ENCODE results near the gene GPR141. TPM values are rescaled to one million over a fixed set of nuclear protein-coding genes. Genes with fewer than 3 reads are reported as not detected.

GPR141 gene
- total and polyA plus RNA-seq, 2 of the 13 experiments (the other 11 are each of a cell fraction or from before 2014, with no cell fraction given), result not detected

DNA sequence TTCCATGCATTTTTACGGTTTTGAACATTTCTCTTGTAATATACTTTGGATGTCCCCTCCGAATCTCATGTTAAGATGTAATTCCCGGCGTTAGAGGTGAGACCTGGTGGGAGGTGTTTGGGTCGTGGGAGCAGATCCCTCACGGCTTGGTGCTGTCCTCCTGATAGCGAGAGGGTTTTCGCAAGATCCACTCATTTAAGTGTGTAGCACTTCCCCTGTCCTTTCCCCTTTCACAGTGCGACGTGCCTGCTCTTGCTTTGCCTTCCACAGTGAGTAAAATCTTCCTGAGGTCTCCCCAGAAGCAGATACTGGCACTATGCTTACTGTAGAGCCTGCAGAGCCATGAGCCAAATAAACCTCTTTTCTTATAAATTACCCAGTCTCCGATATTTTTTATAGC is 6.6 kb downstream of the GPR141 start:
- POLR2A ChIA-PET, result no interaction called here
- Histone ChIP-seq H3K27me3 (ENCODE audit: control insufficient read depth in 1 of 2, insufficient read depth in 2 of 2, low read length in 2 of 2) (no peaks in the 10 kb centered on the region), H3K4me2 (ENCODE audit: low read depth, low read length) (no peak overlapping the region), H3K4me3 (replicated peaks in 1 of 3; ENCODE audit: insufficient read depth in 1 of 3, low read depth in 2 of 3, low read length in 3 of 3) (no peak overlapping the region), H3K4me1 (ENCODE audit: insufficient read depth, low read length) (no peaks in the 10 kb centered on the region), H3K9me3 (ENCODE audit: low read length) (no peaks in the 10 kb centered on the region), H4K20me1 (ENCODE audit: insufficient read depth, low read length) (no peaks in the 10 kb centered on the region), H2AFZ (ENCODE audit: low read length) (no peak overlapping the region), H3K27ac (ENCODE audit: extremely low read length, insufficient read depth, low read length) (no peak overlapping the region), H3K36me3 (replicated peaks in 1 of 2; ENCODE audit: control insufficient read depth in 1 of 2, insufficient read depth in 2 of 2, low read length in 2 of 2) (no peaks in the 10 kb centered on the region), H3K79me2 (ENCODE audit: insufficient read depth, low read length) (no peaks in the 10 kb centered on the region), H3K9ac (ENCODE audit: insufficient read depth, low read depth, low read length) (no peak overlapping the region)
- intact Hi-C loops (cut with micrococcal nuclease; ENCODE audit: unreplicated experiment) (no loop called here), in situ Hi-C loops (cut with HindIII; ENCODE audit: extremely low pct_ligation_motif_present, low pct_unique_long_range_greater_than_20kb) (no loop called here)
- TF ChIP-seq NFYC (CRISPR knock-in tag; IDR thresholded peaks at IDR 0.05) (no peak), GATAD2A (CRISPR knock-in tag; IDR thresholded peaks at IDR 0.05) (no peak), KLF13 (CRISPR knock-in tag; IDR thresholded peaks at IDR 0.05) (no peak), FOXO1 (CRISPR knock-in tag; IDR thresholded peaks at IDR 0.05) (no peak), ZNF660 (CRISPR knock-in tag; IDR thresholded peaks at IDR 0.05; ENCODE audit: borderline replicate concordance, low read depth) (no peak), ZFP36L2 (CRISPR knock-in tag; IDR thresholded peaks at IDR 0.05) (no peak), ZNF703 (CRISPR knock-in tag; IDR thresholded peaks at IDR 0.05; ENCODE audit: borderline replicate concordance) (no peak), EZH2 (conservative IDR thresholded peaks at IDR 0.05; ENCODE audit: low read depth, low read length) (no peak), BORCS8-MEF2B (CRISPR knock-in tag; IDR thresholded peaks at IDR 0.05) (no peak), MTA1 (CRISPR knock-in tag; IDR thresholded peaks at IDR 0.05; ENCODE audit: borderline replicate concordance) (no peak)
- TF ChIP-seq, protein P1, sequence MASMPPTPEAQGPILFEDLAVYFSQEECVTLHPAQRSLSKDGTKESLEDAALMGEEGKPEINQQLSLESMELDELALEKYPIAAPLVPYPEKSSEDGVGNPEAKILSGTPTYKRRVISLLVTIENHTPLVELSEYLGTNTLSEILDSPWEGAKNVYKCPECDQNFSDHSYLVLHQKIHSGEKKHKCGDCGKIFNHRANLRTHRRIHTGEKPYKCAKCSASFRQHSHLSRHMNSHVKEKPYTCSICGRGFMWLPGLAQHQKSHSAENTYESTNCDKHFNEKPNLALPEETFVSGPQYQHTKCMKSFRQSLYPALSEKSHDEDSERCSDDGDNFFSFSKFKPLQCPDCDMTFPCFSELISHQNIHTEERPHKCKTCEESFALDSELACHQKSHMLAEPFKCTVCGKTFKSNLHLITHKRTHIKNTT (CRISPR knock-in tag; IDR thresholded peaks at IDR 0.05), result no peak
- TF ChIP-seq, protein P2, sequence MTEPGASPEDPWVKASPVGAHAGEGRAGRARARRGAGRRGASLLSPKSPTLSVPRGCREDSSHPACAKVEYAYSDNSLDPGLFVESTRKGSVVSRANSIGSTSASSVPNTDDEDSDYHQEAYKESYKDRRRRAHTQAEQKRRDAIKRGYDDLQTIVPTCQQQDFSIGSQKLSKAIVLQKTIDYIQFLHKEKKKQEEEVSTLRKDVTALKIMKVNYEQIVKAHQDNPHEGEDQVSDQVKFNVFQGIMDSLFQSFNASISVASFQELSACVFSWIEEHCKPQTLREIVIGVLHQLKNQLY (CRISPR knock-in tag; IDR thresholded peaks at IDR 0.05), result no peak
- DNase-seq (ENCODE audit: low spot score), result no peak
- CTCF ChIA-PET (ENCODE audit: low intra/inter-chr PET ratio, low total read pairs), result no interaction called here
- 42% methylated on average over 11 of the region's 11 CpGs for WGBS (ENCODE audit: low lambda C conversion rate)
- no peak for ATAC-seq
- BruUV-seq (replicated peaks), result no TSS peak
- FAIRE-seq, result no peak
